ENCODE results near the gene OR4D1. TPM values are rescaled to one million over a fixed set of nuclear protein-coding genes. Genes with fewer than 3 reads are reported as not detected.
A peak's percentile ranks its signal among the peaks of the same experiment; 100 is the strongest.

OR4D1 gene
- total and polyA plus RNA-seq, 2 of the 13 experiments (the other 11 are each of a cell fraction or from before 2014, with no cell fraction given): not detected

DNA sequence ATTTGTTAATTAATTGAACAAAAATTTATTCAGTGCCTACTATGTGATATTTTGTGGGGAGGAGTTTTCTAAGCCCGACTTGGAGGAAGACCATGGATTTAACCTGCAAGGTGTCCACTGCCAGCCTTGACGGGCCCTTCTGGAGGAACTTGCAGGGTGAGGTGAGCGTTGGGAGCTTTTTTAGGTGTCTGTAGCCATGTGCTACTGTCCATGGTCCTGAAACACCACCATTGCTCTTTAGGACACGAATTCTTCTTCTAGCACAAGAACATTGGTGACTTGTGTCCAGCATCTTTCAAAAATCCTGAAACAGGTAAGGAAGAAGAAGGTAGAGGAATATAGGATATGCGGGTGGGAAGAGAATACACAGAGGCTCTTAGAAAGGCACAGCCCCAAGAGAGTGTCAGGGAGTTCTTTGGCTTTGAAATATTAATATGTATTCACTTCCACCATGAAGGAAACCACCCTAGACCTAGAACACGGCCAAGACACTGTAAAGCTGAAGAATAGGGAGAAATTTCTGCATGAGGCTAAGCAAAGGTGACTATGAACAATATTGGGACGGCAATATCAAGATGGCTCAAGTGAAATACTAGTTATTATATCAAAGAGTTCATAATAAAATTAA, 27.9 kb upstream of the OR4D1 start (continued):
- TF ChIP-seq, protein P1, sequence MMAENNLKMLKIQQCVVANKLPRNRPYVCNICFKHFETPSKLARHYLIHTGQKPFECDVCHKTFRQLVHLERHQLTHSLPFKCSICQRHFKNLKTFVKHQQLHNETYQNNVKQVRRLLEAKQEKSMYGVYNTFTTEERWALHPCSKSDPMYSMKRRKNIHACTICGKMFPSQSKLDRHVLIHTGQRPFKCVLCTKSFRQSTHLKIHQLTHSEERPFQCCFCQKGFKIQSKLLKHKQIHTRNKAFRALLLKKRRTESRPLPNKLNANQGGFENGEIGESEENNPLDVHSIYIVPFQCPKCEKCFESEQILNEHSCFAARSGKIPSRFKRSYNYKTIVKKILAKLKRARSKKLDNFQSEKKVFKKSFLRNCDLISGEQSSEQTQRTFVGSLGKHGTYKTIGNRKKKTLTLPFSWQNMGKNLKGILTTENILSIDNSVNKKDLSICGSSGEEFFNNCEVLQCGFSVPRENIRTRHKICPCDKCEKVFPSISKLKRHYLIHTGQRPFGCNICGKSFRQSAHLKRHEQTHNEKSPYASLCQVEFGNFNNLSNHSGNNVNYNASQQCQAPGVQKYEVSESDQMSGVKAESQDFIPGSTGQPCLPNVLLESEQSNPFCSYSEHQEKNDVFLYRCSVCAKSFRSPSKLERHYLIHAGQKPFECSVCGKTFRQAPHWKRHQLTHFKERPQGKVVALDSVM (CRISPR knock-in tag; IDR thresholded peaks at IDR 0.05): no peak
- TF ChIP-seq KLF6 (CRISPR knock-in tag; IDR thresholded peaks at IDR 0.05): peak; percentile 91
- TF ChIP-seq, protein P2, sequence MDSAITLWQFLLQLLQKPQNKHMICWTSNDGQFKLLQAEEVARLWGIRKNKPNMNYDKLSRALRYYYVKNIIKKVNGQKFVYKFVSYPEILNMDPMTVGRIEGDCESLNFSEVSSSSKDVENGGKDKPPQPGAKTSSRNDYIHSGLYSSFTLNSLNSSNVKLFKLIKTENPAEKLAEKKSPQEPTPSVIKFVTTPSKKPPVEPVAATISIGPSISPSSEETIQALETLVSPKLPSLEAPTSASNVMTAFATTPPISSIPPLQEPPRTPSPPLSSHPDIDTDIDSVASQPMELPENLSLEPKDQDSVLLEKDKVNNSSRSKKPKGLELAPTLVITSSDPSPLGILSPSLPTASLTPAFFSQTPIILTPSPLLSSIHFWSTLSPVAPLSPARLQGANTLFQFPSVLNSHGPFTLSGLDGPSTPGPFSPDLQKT (CRISPR knock-in tag; IDR thresholded peaks at IDR 0.05; ENCODE audit: borderline replicate concordance): no peak
- 0 out of 2 replicates have a peak, but pooled peaks have one; percentile 88 for TF ChIP-seq STAT5B (CRISPR knock-in tag; IDR thresholded peaks at IDR 0.05)
- TF ChIP-seq HNF4G (IDR thresholded peaks at IDR 0.05; ENCODE audit: borderline replicate concordance, low read depth, low read length): no peak
- TF ChIP-seq HNF4G (CRISPR knock-in tag; IDR thresholded peaks at IDR 0.05; ENCODE audit: borderline replicate concordance, low read depth): no peak
- TF ChIP-seq RBM22 (optimal IDR thresholded peaks at IDR 0.05; ENCODE audit: low read length): no peak
- TF ChIP-seq, protein P3, sequence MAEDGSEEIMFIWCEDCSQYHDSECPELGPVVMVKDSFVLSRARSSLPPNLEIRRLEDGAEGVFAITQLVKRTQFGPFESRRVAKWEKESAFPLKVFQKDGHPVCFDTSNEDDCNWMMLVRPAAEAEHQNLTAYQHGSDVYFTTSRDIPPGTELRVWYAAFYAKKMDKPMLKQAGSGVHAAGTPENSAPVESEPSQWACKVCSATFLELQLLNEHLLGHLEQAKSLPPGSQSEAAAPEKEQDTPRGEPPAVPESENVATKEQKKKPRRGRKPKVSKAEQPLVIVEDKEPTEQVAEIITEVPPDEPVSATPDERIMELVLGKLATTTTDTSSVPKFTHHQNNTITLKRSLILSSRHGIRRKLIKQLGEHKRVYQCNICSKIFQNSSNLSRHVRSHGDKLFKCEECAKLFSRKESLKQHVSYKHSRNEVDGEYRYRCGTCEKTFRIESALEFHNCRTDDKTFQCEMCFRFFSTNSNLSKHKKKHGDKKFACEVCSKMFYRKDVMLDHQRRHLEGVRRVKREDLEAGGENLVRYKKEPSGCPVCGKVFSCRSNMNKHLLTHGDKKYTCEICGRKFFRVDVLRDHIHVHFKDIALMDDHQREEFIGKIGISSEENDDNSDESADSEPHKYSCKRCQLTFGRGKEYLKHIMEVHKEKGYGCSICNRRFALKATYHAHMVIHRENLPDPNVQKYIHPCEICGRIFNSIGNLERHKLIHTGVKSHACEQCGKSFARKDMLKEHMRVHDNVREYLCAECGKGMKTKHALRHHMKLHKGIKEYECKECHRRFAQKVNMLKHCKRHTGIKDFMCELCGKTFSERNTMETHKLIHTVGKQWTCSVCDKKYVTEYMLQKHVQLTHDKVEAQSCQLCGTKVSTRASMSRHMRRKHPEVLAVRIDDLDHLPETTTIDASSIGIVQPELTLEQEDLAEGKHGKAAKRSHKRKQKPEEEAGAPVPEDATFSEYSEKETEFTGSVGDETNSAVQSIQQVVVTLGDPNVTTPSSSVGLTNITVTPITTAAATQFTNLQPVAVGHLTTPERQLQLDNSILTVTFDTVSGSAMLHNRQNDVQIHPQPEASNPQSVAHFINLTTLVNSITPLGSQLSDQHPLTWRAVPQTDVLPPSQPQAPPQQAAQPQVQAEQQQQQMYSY (CRISPR knock-in tag; IDR thresholded peaks at IDR 0.05): no peak
- no peak for TF ChIP-seq ZNF343 (CRISPR knock-in tag; IDR thresholded peaks at IDR 0.05)
- TF ChIP-seq ZSCAN25 (CRISPR knock-in tag; IDR thresholded peaks at IDR 0.05): no peak
- TF ChIP-seq ZC3H4 (CRISPR knock-in tag; IDR thresholded peaks at IDR 0.05; ENCODE audit: borderline replicate concordance): no peak
- TF ChIP-seq FOXC1 (CRISPR knock-in tag; IDR thresholded peaks at IDR 0.05; ENCODE audit: borderline replicate concordance): peak; percentile 49; the same call in 1 of the 2 replicates
- TF ChIP-seq, protein P4, sequence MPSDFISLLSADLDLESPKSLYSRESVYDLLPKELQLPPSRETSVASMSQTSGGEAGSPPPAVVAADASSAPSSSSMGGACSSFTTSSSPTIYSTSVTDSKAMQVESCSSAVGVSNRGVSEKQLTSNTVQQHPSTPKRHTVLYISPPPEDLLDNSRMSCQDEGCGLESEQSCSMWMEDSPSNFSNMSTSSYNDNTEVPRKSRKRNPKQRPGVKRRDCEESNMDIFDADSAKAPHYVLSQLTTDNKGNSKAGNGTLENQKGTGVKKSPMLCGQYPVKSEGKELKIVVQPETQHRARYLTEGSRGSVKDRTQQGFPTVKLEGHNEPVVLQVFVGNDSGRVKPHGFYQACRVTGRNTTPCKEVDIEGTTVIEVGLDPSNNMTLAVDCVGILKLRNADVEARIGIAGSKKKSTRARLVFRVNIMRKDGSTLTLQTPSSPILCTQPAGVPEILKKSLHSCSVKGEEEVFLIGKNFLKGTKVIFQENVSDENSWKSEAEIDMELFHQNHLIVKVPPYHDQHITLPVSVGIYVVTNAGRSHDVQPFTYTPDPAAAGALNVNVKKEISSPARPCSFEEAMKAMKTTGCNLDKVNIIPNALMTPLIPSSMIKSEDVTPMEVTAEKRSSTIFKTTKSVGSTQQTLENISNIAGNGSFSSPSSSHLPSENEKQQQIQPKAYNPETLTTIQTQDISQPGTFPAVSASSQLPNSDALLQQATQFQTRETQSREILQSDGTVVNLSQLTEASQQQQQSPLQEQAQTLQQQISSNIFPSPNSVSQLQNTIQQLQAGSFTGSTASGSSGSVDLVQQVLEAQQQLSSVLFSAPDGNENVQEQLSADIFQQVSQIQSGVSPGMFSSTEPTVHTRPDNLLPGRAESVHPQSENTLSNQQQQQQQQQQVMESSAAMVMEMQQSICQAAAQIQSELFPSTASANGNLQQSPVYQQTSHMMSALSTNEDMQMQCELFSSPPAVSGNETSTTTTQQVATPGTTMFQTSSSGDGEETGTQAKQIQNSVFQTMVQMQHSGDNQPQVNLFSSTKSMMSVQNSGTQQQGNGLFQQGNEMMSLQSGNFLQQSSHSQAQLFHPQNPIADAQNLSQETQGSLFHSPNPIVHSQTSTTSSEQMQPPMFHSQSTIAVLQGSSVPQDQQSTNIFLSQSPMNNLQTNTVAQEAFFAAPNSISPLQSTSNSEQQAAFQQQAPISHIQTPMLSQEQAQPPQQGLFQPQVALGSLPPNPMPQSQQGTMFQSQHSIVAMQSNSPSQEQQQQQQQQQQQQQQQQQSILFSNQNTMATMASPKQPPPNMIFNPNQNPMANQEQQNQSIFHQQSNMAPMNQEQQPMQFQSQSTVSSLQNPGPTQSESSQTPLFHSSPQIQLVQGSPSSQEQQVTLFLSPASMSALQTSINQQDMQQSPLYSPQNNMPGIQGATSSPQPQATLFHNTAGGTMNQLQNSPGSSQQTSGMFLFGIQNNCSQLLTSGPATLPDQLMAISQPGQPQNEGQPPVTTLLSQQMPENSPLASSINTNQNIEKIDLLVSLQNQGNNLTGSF (CRISPR knock-in tag; IDR thresholded peaks at IDR 0.05): peak; percentile 75; the same call in 1 of the 2 replicates
- peak; percentile 96 for TF ChIP-seq ERF (CRISPR knock-in tag; IDR thresholded peaks at IDR 0.05)
- TF ChIP-seq, protein P5, sequence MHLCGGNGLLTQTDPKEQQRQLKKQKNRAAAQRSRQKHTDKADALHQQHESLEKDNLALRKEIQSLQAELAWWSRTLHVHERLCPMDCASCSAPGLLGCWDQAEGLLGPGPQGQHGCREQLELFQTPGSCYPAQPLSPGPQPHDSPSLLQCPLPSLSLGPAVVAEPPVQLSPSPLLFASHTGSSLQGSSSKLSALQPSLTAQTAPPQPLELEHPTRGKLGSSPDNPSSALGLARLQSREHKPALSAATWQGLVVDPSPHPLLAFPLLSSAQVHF (CRISPR knock-in tag; IDR thresholded peaks at IDR 0.05): no peak
- peak; percentile 76; the same call in 1 of the 2 replicates for TF ChIP-seq SSRP1 (CRISPR knock-in tag; IDR thresholded peaks at IDR 0.05)

Measured in HepG2 (cell line).